Measurements from ENCODE around the gene TGFBR1.
A peak's percentile ranks its signal among the peaks of the same experiment; 100 is the strongest.
"Not testable (repeated sequence)": the region's sequence is repeated elsewhere in the genome, so short reads cannot be mapped to it uniquely, and the experiment has no call there.

Gene TGFBR1

GRCh38 chr9:99184475-99185347, 79.8 kb downstream of the TGFBR1 start:
- peak in 56 of 58 donors; percentile 38 to 92 (median 76) for DNase-seq

GRCh38 chr9:99185348-99185632, 80.4 kb downstream of the TGFBR1 start:
- DNase-seq = no peak

GRCh38 chr9:99185934-99186333, 81.0 kb downstream of the TGFBR1 start:
- no peak for DNase-seq

- DNase-seq = no peak
These were observed 82.4 kb downstream of the TGFBR1 start for GRCh38 chr9:99187311-99187710.

GRCh38 chr9:99189186-99189585, 84.3 kb downstream of the TGFBR1 start:
- no peak for DNase-seq

- no peak for DNase-seq
These were observed 85.1 kb downstream of the TGFBR1 start for GRCh38 chr9:99189887-99190596.

- DNase-seq = no peak
These were observed 85.8 kb downstream of the TGFBR1 start for GRCh38 chr9:99190597-99191283.

- DNase-seq = no peak
These were observed 88.0 kb downstream of the TGFBR1 start for GRCh38 chr9:99192786-99193465.

GRCh38 chr9:99193466-99193821, 88.5 kb downstream of the TGFBR1 start:
- no peak for DNase-seq

- not testable (repeated sequence) for DNase-seq
These were observed 91.6 kb downstream of the TGFBR1 start for GRCh38 chr9:99196484-99196883.

- DNase-seq = no peak
These were observed 92.3 kb downstream of the TGFBR1 start for GRCh38 chr9:99197124-99197630.

GRCh38 chr9:99197987-99198386, 93.1 kb downstream of the TGFBR1 start:
- DNase-seq = peak in 7 of 58 donors; percentile 1 to 17 (median 11)

GRCh38 chr9:99199938-99200539, 95.1 kb downstream of the TGFBR1 start:
- no peak for DNase-seq

- no peak for DNase-seq
These were observed 96.7 kb downstream of the TGFBR1 start for GRCh38 chr9:99201603-99202002.

Measured in anterior cingulate cortex (tissue), 58 donors.